ENCODE measurements around the gene ZNF687.

The ZNF687 gene

DNA sequence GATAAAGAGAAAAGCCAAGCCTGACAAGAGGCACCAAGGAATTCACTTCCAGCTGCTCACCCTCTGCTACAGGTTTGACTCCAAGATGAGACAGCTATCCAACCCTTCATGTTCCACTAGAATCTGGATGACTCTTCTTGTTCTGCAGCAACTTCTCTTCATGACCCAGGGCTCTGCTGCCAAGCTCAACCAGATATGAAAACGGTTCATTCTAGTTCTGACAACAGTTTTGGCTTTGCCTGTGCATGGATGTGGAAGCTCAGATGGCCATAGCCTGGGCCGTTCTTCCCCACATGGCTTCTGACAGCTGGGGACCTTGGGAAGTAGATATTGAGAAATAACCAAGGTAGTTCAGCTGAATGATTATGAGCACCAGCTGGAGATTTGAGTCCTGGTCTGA is 31.4 kb downstream of the ZNF687 start:
- in situ Hi-C loops (cut with HindIII; ENCODE audit: low sequenced_read_pairs) = no loop called here
- TF ChIP-seq CTCF (IDR thresholded peaks at IDR 0.05; ENCODE audit: low read depth, low read length, missing control alignments) = no peak
- H3K4me3 ChIP-seq (ENCODE audit: low read depth, low read length) = no peak overlapping the region
- no peak for DNase-seq (ENCODE audit: low read depth)

DNA sequence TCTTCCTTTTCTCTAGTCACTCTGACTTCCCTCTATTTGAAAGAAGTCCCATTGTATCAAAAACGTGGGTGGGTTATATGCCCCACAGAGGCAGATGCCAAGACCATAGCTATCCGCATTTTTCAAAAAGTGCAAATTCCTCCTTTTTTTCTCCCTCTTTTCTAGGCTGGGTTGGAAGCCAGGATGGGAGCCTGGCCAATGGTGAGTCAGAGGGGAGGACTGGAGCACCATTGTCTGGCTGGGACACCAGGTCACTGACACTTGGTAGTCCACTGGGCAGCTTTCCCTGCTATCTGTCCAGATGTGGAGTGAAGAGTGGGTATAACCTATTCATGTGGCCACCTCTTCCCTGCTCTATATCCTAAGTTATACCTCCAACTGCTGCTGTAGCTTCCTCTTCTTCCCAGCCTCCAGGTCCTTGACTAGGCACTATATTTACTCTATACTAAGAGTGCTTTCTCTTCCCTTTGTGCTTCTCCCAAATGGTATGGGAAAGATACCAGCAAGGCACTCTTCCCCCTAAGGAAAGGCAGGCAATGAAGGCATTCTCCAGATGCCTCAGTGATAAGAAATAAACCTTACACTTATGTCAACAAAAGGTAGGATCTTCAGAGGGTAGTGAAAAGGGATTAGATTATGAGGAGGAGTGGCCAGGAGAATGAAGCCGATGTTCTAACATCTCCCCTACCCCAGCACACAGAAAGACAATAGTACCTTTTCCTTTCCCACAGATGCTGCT is 32.2 kb downstream of the ZNF687 start:
- in situ Hi-C loops (cut with HindIII; ENCODE audit: low sequenced_read_pairs) = no loop called here
- no peak for TF ChIP-seq CTCF (IDR thresholded peaks at IDR 0.05; ENCODE audit: low read depth, low read length, missing control alignments)
- H3K4me3 ChIP-seq (ENCODE audit: low read depth, low read length) = no peak overlapping the region
- peak; percentile 83 for DNase-seq (ENCODE audit: low read depth)

DNA sequence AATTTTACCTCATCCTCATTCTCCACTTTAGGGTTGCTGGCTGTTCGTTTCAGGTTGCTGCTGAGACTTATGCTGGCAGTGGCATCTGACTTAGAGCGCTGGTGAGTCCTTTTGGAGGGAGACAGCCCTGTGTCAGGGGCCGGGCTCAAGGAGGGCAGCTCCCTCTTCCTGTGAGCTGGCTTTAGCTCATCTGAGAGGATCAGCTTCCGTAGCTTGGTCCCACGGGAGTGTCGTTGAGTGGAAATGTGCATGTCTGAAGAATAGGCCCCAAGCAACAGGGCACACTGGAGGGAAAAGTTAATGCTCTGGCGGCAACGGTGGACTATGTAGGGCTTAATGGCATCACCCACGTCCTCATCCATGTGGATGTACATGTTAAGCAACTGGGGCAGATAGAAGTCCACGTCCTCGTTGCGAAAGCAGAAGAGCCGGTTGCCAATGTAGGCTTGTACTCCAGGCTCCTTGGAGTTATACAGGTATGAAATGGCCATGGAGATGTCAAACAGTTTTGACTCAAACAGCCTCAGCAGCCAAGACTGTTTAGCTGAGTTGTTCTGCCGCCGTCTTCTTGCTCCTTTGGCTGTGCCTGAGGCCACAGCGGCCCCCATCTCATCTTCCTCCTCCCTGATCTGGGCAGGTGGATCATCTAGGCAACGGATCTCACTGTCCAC is 33.6 kb downstream of the ZNF687 start:
- no peak for DNase-seq (ENCODE audit: low read depth)
- H3K4me3 ChIP-seq (ENCODE audit: low read depth, low read length) = no peak overlapping the region
- in situ Hi-C loops (cut with HindIII; ENCODE audit: low sequenced_read_pairs) = no loop called here
- TF ChIP-seq CTCF (IDR thresholded peaks at IDR 0.05; ENCODE audit: low read depth, low read length, missing control alignments) = no peak

DNA sequence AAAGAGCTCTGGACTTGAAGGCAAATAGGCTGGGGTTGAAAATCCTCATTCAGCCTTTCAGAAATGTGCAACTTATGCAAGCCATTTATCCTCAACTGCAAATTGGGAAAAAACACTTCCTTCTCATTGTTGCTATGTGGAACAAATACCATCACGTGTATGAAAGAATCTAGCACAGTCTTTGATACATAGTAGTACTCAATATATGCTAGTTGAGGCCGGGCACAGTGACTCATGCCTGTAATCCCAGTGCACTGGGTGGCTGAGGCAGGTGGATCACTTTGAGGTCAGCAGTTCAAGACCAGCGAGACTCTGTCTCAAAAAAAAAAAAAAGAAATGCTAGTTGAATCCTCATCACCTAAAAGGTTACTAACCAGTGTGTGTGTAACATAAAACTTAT is 36.9 kb downstream of the ZNF687 start:
- DNase-seq (ENCODE audit: low read depth) = no peak
- no peak overlapping the region for H3K4me3 ChIP-seq (ENCODE audit: low read depth, low read length)
- TF ChIP-seq CTCF (IDR thresholded peaks at IDR 0.05; ENCODE audit: low read depth, low read length, missing control alignments) = no peak
- in situ Hi-C loops (cut with HindIII; ENCODE audit: low sequenced_read_pairs) = no loop called here

DNA sequence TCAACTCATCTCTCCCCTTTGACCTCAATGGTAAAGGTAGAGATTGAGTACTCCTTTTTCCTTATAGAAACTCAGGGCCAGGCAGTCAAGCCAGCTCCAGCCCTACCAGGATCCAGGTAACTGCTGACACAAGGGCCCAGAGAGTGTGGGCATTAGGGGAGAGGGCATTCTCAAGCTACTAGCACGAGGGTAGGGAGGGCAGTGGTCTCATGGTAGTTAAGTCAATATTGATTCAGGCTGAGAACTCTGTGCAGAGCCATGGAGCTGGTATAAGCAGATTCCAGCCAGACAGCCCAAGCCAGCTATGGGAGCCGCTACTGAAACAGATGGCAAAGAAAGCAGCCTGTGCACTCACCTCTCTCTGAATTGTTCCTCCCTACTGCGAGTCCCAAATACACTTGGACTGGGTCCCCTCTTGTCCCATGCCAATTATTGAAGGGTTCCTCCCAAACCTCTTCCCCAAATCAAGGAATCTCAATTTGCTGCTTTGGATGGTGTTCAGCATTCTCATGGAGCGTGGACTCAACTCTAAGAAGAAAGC is 42.4 kb downstream of the ZNF687 start:
- DNase-seq (ENCODE audit: low read depth) = no peak
- TF ChIP-seq CTCF (IDR thresholded peaks at IDR 0.05; ENCODE audit: low read depth, low read length, missing control alignments) = no peak
- in situ Hi-C loops (cut with HindIII; ENCODE audit: low sequenced_read_pairs) = no loop called here
- H3K4me3 ChIP-seq (ENCODE audit: low read depth, low read length) = no peak overlapping the region

- DNase-seq (ENCODE audit: low read depth) = no peak
- H3K4me3 ChIP-seq (ENCODE audit: low read depth, low read length) = peak overlapping the region; percentile 83
- no peak for TF ChIP-seq CTCF (IDR thresholded peaks at IDR 0.05; ENCODE audit: low read depth, low read length, missing control alignments)
- in situ Hi-C loops (cut with HindIII; ENCODE audit: low sequenced_read_pairs) = no loop called here
These were observed 43.1 kb downstream of the ZNF687 start for GRCh38 chr1:151325231-151325630.
